Gastrocnemius medialis (tissue), 4 donors: ENCODE data around the gene KRTAP13-4.

Source experiments
- CTCF ChIP-seq, 5 experiments: fragments of 450-650 bp in 3 of 5; fragments of 200-600 bp in 2 of 5; sonication (generic) in 2 of 5; IDR thresholded peaks in 4 of 5; conservative IDR thresholded peaks in 1 of 5; 1 replicate in 4 of 5; 2 replicates in 1 of 5; pipeline ENCODE4 v1.5.1; 2016 to 2019; ENCODE audit warnings: antibody characterized with exemption in 5 of 5, mild to moderate bottlenecking in 3 of 5, moderate library complexity in 3 of 5
- POLR2A ChIP-seq, 2 donors: fragments of 450-650 bp; IDR thresholded peaks; one replicate each; pipeline ENCODE4 v1.6.1; 2017; ENCODE audit warnings: antibody characterized with exemption in 2 of 2, mild to moderate bottlenecking in 2 of 2, moderate library complexity in 2 of 2

DNA sequence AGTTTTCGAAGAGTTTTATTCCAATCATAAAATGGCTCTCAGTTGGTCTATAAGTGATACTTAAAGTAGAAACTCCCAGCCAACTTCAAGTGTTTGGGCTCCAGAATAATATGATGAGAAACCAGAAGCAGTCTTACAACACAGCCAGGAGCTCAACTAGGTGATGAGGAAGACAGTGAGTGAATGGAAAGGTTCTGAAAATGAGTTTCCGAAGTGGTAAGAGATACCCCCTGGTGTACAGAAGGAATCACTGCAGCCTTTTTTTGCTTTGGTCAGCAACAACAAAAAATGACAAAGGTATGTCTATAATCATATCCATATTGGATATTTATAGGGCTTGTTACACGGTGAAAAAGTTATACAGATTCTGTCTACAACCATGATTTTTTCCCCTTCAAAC lies 33.7 kb downstream of the KRTAP13-4 start:
- TF ChIP-seq CTCF (IDR thresholded peaks at IDR 0.05 in 4 of 5, conservative IDR thresholded peaks at IDR 0.05 in 1 of 5) = no peak
- no peak for TF ChIP-seq POLR2A (IDR thresholded peaks at IDR 0.05)
